Thyroid gland (tissue), 4 donors: ENCODE data around the gene GDI2. TPM values are rescaled to one million over a fixed set of nuclear protein-coding genes. Genes with fewer than 3 reads are reported as not detected.

Source experiments
- DNase-seq, 2 donors: peaks; one replicate each; pipeline ENCODE4 v3.0.0-alpha.2; 2019
- H3K27ac ChIP-seq, 3 donors: fragments of 200-600 bp; sonication (generic); 1 replicate in 2 of 3; 2 replicates in 1 of 3; pipeline ENCODE4 v1.5.1; 2016 to 2019; ENCODE audit warnings: mild to moderate bottlenecking in 1 of 3, moderate library complexity in 1 of 3
- H3K27me3 ChIP-seq: fragments of 200-600 bp; sonication (generic); one replicate; pipeline ENCODE4 v1.5.1; 2019
- H3K36me3 ChIP-seq, 2 donors: fragments of 200-600 bp; sonication (generic); one replicate each; pipeline ENCODE4 v1.5.1; 2016 to 2019
- H3K4me1 ChIP-seq, 2 donors: fragments of 200-600 bp; sonication (generic); one replicate each; pipeline ENCODE4 v1.5.1; 2017 to 2019
- H3K4me3 ChIP-seq, 3 donors: fragments of 200-600 bp; sonication (generic); replicated peaks in 1 of 3; 1 replicate in 2 of 3; 2 replicates in 1 of 3; pipeline ENCODE4 v1.5.1; 2016; ENCODE audit warnings: mild to moderate bottlenecking in 1 of 3
- H3K9me3 ChIP-seq: fragments of 200-600 bp; sonication (generic); one replicate; pipeline ENCODE4 v1.5.1; 2017
- POLR2A ChIP-seq, 2 donors: fragments of 450-650 bp; IDR thresholded peaks; one replicate each; pipeline ENCODE4 v1.6.1; 2017; ENCODE audit warnings: antibody characterized with exemption in 2 of 2, mild to moderate bottlenecking in 2 of 2, moderate library complexity in 1 of 2
- WGBS, 2 donors: methylation state at CpG; one replicate each; pipeline ENCODE4 v1.1.5; 2017; 5-methylcytosine and 5-hydroxymethylcytosine counted together
- intact Hi-C: fragments of 100-400 bp; cut with DNase I; formaldehyde crosslinking; loops from one replicate; pipeline ENCODE4 v1.15.1; 2023
- total RNA-seq, 4 donors: library from RNA; depleted of rRNA; stranded (reverse); fragments of >200 nt; gene quantifications; one replicate each; pipeline ENCODE4 v1.2.3, GENCODE V29; 2016
- TF ChIP-seq, protein P1 (sequence below), 6 experiments: fragments of 200-600 bp in 3 of 6; fragments of 450-650 bp in 3 of 6; sonication (generic) in 3 of 6; IDR thresholded peaks; one replicate each; pipeline ENCODE4 v1.5.1; 2016 to 2019; ENCODE audit warnings: antibody characterized with exemption in 6 of 6, mild to moderate bottlenecking in 2 of 6, inconsistent platforms in 1 of 6, moderate library complexity in 1 of 6

Gene GDI2
- total RNA-seq, 4 donors from 2014 or later = 189 to 281 (median 236) TPM

DNA sequence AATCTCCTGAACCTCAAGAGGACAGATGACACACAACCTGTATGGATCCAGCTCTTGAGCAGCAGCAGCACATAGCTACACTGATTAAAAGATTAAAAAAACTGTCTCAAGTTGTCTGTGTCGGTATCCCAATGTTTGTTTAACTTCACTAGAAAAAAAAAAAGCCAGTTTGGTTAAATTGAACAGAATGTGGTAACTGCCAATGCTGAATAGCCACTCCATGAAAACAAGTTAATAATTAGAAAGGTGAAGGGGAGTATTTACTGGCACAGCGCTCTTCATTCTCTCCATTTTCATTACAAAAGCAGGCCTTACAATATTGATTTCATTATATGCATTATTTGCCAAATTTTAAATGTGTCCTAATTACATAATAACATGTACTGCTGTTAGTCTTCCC, 47.6 kb downstream of the GDI2 start:
- intact Hi-C loops = no loop called here
- H3K4me3 ChIP-seq = no peak overlapping the region
- peak overlapping the region in 1 of 3 donors; percentile 35 for H3K27ac ChIP-seq
- WGBS, 2 donors = 61 to 65% methylated on average over 2 of the region's 2 CpGs
- TF ChIP-seq, protein P1, sequence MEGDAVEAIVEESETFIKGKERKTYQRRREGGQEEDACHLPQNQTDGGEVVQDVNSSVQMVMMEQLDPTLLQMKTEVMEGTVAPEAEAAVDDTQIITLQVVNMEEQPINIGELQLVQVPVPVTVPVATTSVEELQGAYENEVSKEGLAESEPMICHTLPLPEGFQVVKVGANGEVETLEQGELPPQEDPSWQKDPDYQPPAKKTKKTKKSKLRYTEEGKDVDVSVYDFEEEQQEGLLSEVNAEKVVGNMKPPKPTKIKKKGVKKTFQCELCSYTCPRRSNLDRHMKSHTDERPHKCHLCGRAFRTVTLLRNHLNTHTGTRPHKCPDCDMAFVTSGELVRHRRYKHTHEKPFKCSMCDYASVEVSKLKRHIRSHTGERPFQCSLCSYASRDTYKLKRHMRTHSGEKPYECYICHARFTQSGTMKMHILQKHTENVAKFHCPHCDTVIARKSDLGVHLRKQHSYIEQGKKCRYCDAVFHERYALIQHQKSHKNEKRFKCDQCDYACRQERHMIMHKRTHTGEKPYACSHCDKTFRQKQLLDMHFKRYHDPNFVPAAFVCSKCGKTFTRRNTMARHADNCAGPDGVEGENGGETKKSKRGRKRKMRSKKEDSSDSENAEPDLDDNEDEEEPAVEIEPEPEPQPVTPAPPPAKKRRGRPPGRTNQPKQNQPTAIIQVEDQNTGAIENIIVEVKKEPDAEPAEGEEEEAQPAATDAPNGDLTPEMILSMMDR (IDR thresholded peaks at IDR 0.05) = no peak
- no peak for TF ChIP-seq POLR2A (IDR thresholded peaks at IDR 0.05)
- peaks cover 0 to 13% of the 10 kb centered on the region in 2 donors for H3K4me1 ChIP-seq
- no peaks in the 10 kb centered on the region for H3K27me3 ChIP-seq
- H3K9me3 ChIP-seq = no peaks in the 10 kb centered on the region
- H3K36me3 ChIP-seq = peaks cover 29 to 44% of the 10 kb centered on the region in 2 donors
- no peak for DNase-seq

DNA sequence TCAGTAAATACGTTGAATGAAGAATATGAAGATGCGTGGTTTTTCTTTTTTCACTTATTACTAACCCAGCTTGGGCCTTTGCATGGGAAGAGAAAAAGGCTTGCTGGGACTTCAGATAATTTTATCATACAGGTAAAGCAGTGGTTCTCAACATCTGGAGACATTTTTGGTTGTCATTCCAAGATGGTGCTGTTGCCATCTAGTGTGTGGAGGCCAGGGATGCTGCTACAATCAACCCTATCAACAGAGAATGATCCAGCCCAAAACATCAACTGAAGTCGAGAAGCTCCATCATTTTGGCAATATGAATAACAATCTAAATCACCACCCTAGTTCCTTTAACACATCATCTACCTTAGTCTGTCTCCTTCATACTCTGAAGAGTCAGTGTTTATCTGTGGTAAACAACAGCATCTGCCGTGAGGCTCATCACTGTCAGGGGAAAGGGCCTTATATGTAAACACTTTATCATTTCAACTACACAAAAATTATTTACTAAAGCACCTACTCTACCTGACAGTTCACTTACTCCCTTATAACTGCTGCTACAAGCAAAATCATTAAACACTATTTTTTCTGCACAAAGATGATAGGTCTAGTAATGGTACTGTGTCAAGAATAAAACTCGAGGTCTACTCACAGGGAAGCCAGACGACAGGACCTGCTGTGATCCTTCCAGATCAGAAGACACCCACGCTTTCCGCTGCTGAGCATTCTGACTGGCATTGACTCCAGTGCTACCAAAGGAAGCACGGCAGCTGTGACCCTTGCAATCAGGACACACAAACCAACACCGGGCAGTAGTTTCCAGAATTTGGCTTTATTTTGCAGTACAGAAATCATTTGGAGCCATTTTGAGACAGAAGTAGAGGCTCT, 48.6 kb downstream of the GDI2 start:
- intact Hi-C loops = no loop called here
- DNase-seq = no peak
- Histone ChIP-seq H3K36me3 (peaks cover 37 to 51% of the 10 kb centered on the region in 2 donors), H3K4me3 (no peak overlapping the region), H3K4me1 (peaks cover 0 to 13% of the 10 kb centered on the region in 2 donors), H3K9me3 (no peaks in the 10 kb centered on the region), H3K27me3 (no peaks in the 10 kb centered on the region), H3K27ac (no peak overlapping the region)
- TF ChIP-seq POLR2A (IDR thresholded peaks at IDR 0.05) = no peak
- TF ChIP-seq, protein P1 (IDR thresholded peaks at IDR 0.05) = no peak
- 94 to 98% methylated on average over 10 of the region's 10 CpGs for WGBS, 2 donors

DNA sequence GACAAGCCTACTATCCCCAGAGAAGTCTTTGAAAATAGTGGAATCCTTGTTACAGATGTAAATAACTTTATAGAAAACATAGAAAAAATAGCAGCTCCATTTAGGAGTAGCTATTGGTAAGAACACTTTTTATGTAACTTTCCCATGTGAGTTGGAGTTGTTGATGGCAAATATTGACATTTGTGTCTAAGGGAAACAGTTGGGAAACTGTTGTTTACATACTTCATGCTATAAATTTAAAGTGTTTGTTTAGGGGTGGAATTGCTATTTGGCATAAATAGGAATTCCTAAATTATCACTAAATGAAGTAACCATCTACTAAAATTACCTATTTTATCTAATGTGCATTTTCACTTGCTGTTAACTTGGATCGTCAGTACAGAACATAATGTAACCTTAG, 50.7 kb downstream of the GDI2 start:
- intact Hi-C loops = no loop called here
- Histone ChIP-seq H3K4me3 (no peak overlapping the region), H3K27me3 (no peaks in the 10 kb centered on the region), H3K36me3 (peaks cover 54 to 62% of the 10 kb centered on the region in 2 donors), H3K9me3 (no peaks in the 10 kb centered on the region), H3K4me1 (peaks cover 0 to 13% of the 10 kb centered on the region in 2 donors), H3K27ac (no peak overlapping the region)
- no peak for DNase-seq
- TF ChIP-seq, protein P1 (IDR thresholded peaks at IDR 0.05) = no peak
- TF ChIP-seq POLR2A (IDR thresholded peaks at IDR 0.05) = no peak
- WGBS, 2 donors = 94 to 95% methylated on average over 1 of the region's 1 CpG

DNA sequence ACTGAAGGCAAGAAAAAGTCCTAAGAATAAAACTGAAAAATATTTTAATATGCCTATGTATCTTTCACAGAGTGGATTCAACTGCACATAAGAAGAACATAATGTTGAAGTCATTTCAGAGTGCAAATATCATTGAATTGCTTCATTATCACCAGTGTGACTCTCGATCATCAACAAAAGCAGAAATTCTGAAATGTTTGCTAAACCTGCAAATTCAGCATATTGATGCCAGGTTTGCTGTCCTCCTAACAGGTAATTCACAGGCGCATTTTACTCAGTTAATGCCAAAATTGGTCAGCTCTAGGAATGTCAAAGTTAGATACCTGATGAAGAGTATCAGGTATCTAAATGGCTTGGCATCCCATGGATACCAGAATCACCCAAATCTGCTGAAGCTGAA, 52.0 kb downstream of the GDI2 start:
- WGBS, 2 donors = 93 to 99% methylated on average over 2 of the region's 2 CpGs
- Histone ChIP-seq H3K4me1 (peaks cover 0 to 10% of the 10 kb centered on the region in 2 donors), H3K9me3 (no peaks in the 10 kb centered on the region), H3K27ac (no peak overlapping the region), H3K36me3 (peaks cover 60 to 67% of the 10 kb centered on the region in 2 donors), H3K27me3 (no peaks in the 10 kb centered on the region), H3K4me3 (no peak overlapping the region)
- TF ChIP-seq, protein P1 (IDR thresholded peaks at IDR 0.05) = no peak
- no peak for TF ChIP-seq POLR2A (IDR thresholded peaks at IDR 0.05)
- intact Hi-C loops = no loop called here
- DNase-seq = no peak

DNA sequence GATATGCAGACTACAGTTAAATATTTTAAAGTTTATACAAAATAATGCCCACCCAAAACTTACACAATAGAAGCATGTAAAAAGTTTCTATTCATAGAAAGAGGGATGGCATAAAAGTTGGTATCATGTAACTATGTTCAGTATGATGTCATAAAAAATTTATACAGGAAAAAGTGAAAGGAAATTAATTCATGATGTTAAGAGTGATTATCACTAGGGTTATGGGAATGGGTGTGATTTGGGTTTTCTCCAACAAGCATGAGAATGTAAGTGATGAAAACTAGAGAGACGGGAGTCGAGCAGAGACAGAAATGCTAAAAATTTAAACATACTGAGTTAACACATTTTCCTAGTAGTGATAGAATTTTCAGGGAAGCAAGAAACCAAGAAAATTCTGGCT, 52.7 kb downstream of the GDI2 start:
- 88 to 93% methylated on average over 2 of the region's 2 CpGs for WGBS, 2 donors
- H3K27me3 ChIP-seq = no peaks in the 10 kb centered on the region
- no peak overlapping the region for H3K4me3 ChIP-seq
- TF ChIP-seq, protein P1 (IDR thresholded peaks at IDR 0.05) = no peak
- TF ChIP-seq POLR2A (IDR thresholded peaks at IDR 0.05) = no peak
- no peak for DNase-seq
- no peak overlapping the region for H3K27ac ChIP-seq
- no peaks in the 10 kb centered on the region for H3K9me3 ChIP-seq
- peaks cover 0 to 3% of the 10 kb centered on the region in 2 donors for H3K4me1 ChIP-seq
- intact Hi-C loops = no loop called here
- H3K36me3 ChIP-seq = peaks cover 54 to 68% of the 10 kb centered on the region in 2 donors
